SK-N-SH (cell line): ENCODE results near the gene RAB34. TPM values are rescaled to one million over a fixed set of nuclear protein-coding genes. Genes with fewer than 3 reads are reported as not detected.

Source experiments
- CTCF ChIA-PET: fragments of 300-600, 350-600 bp; formaldehyde crosslinking; extraction: SDS; loops from one replicate; lab custom pipeline; 2021; lab: Yijun Ruan, JAX
- POLR2A ChIA-PET: fragments of 350-600 bp; sonication (Branson Sonifier 250); formaldehyde crosslinking; extraction: SDS; loops from one replicate; lab custom pipeline; 2020; ENCODE audit warnings: antibody characterized with exemption, inconsistent platforms; lab: Yijun Ruan, JAX
- DNase-seq: peaks from one replicate; pipeline ENCODE4 v3.0.0; 2012
- H2AFZ ChIP-seq: fragments of 200-600 bp; sonication (generic); 2 replicates; pipeline ENCODE4 v1.8.1; 2016; ENCODE audit warnings: antibody characterized with exemption, mild to moderate bottlenecking, low read depth
- H3F3A ChIP-seq: fragments of 200-600 bp; sonication (generic); replicated peaks from 2 replicates; pipeline ENCODE3; 2016; ENCODE audit warnings: antibody characterized with exemption, mild to moderate bottlenecking; ENCODE audit not compliant: insufficient read depth
- H3K27ac ChIP-seq, 2 experiments: fragments of 200-500 bp in 1 of 2; fragments of 200-600 bp in 1 of 2; sonication (Bioruptor generic) in 1 of 2; sonication (generic), shearing (Covaris generic) in 1 of 2; 2 replicates each; pipeline versions ENCODE4 v1.5.1 to v1.6.1; 2014 to 2016; ENCODE audit warnings: low read depth in 2 of 2, inconsistent platforms in 1 of 2, low read length in 1 of 2, mild to moderate bottlenecking in 1 of 2, mixed read lengths in 1 of 2
- H3K27me3 ChIP-seq: fragments of 200-600 bp; sonication (generic), shearing (Covaris generic); 2 replicates; pipeline ENCODE4 v1.6.1; 2016; ENCODE audit warnings: mixed run types; ENCODE audit not compliant: insufficient read depth
- H3K36me3 ChIP-seq, 2 experiments: fragments of 200-500 bp in 1 of 2; fragments of 200-600 bp in 1 of 2; sonication (Bioruptor generic) in 1 of 2; sonication (generic) in 1 of 2; replicated peaks in 1 of 2; 2 replicates each; pipeline versions ENCODE3 to v1.5.1; 2014 to 2016; ENCODE audit warnings: low read length in 1 of 2, mild to moderate bottlenecking in 1 of 2; ENCODE audit not compliant: insufficient read depth in 2 of 2, control insufficient read depth in 1 of 2
- H3K4me1 ChIP-seq, 2 experiments: fragments of 200-500 bp in 1 of 2; fragments of 200-600 bp in 1 of 2; sonication (Bioruptor generic) in 1 of 2; sonication (generic), shearing (Covaris generic) in 1 of 2; 2 replicates each; pipeline versions ENCODE4 v1.5.1 to v1.6.1; 2014 to 2016; ENCODE audit warnings: low read depth in 1 of 2, low read length in 1 of 2, mixed run types in 1 of 2; ENCODE audit not compliant: insufficient read depth in 2 of 2, control insufficient read depth in 1 of 2
- H3K4me2 ChIP-seq: fragments of 200-600 bp; sonication (generic), shearing (Covaris generic); 2 replicates; pipeline ENCODE4 v1.6.1; 2017; ENCODE audit warnings: mixed run types
- H3K4me3 ChIP-seq, 2 experiments: fragments of 200-500 bp in 1 of 2; fragments of 200-600 bp in 1 of 2; sonication (Bioruptor generic) in 1 of 2; sonication (generic), shearing (Covaris generic) in 1 of 2; 2 replicates each; pipeline versions ENCODE4 v1.5.1 to v1.8.1; 2014 to 2016; ENCODE audit warnings: low read depth in 2 of 2, inconsistent platforms in 1 of 2, low read length in 1 of 2, mild to moderate bottlenecking in 1 of 2, mixed read lengths in 1 of 2, moderate library complexity in 1 of 2
- H3K79me2 ChIP-seq: fragments of 200-600 bp; sonication (generic); 2 replicates; pipeline ENCODE4 v1.8.1; 2017; ENCODE audit warnings: mild to moderate bottlenecking; ENCODE audit not compliant: insufficient read depth
- H3K9ac ChIP-seq: fragments of 200-600 bp; sonication (generic); 2 replicates; pipeline ENCODE4 v1.6.1; 2017; ENCODE audit warnings: mixed run types
- H3K9me2 ChIP-seq: fragments of 200-600 bp; sonication (generic); 2 replicates; pipeline ENCODE4 v1.6.1; 2017; ENCODE audit warnings: mixed run types
- H3K9me3 ChIP-seq: fragments of 200-600 bp; sonication (generic); 2 replicates; pipeline ENCODE4 v1.6.1; 2017; ENCODE audit warnings: mixed run types, mild to moderate bottlenecking, moderate library complexity
- H4K20me1 ChIP-seq: fragments of 200-600 bp; sonication (generic); 2 replicates; pipeline ENCODE4 v1.6.1; 2017; ENCODE audit warnings: mild to moderate bottlenecking, mixed run types; ENCODE audit not compliant: insufficient read depth
- EP300 ChIP-seq, 2 experiments: IDR thresholded peaks; 2 replicates each; pipeline versions ENCODE4 v1.4.0 to v1.6.1; 2012; ENCODE audit warnings: borderline replicate concordance in 1 of 2, low read depth in 1 of 2, low read length in 1 of 2
- FOXJ3 ChIP-seq: sonication (generic); formaldehyde crosslinking; IDR thresholded peaks from 2 replicates; pipeline ENCODE4 v1.5.1; 2020; ENCODE audit warnings: mild to moderate bottlenecking, missing genetic modification reagents
- FOXM1 ChIP-seq: IDR thresholded peaks from 2 replicates; pipeline ENCODE4 v1.4.0; 2012; ENCODE audit warnings: low read depth, mild to moderate bottlenecking
- GABPA ChIP-seq: IDR thresholded peaks from 2 replicates; pipeline ENCODE4 v1.4.0; 2012; ENCODE audit warnings: low read depth, mild to moderate bottlenecking
- GATA2 ChIP-seq: sonication (generic); formaldehyde crosslinking; IDR thresholded peaks from 2 replicates; pipeline ENCODE4 v1.5.0; 2020; ENCODE audit warnings: mild to moderate bottlenecking, missing genetic modification reagents
- JUND ChIP-seq: IDR thresholded peaks from 2 replicates; pipeline ENCODE4 v1.4.0; 2012
- NFIC ChIP-seq: IDR thresholded peaks from 2 replicates; pipeline ENCODE4 v1.4.0; 2012; ENCODE audit warnings: borderline replicate concordance
- RAD21 ChIP-seq: IDR thresholded peaks from 2 replicates; pipeline ENCODE4 v1.6.1; 2012; ENCODE audit warnings: mild to moderate bottlenecking, low read length
- RCOR1 ChIP-seq: fragments of 150-350 bp; IDR thresholded peaks from 2 replicates; pipeline ENCODE4 v1.6.1; 2017; ENCODE audit warnings: antibody characterized with exemption, low read length
- RFX5 ChIP-seq: IDR thresholded peaks from 2 replicates; pipeline ENCODE4 v1.6.1; 2012; ENCODE audit warnings: mild to moderate bottlenecking, improper control_type of control experiment, low read length
- SIN3A ChIP-seq: IDR thresholded peaks from 2 replicates; pipeline ENCODE4 v1.6.1; 2012; ENCODE audit warnings: low read depth, mild to moderate bottlenecking, low read length, moderate library complexity, borderline replicate concordance
- TCF12 ChIP-seq: IDR thresholded peaks from 2 replicates; pipeline ENCODE4 v1.4.0; 2012
- YY1 ChIP-seq: IDR thresholded peaks from 2 replicates; pipeline ENCODE4 v1.4.0; 2012; ENCODE audit warnings: low read depth, mild to moderate bottlenecking
- WGBS: methylation state at CpG from one replicate; pipeline ENCODE4 v1.1.6; 2017; ENCODE audit warnings: low lambda C conversion rate; 5-methylcytosine and 5-hydroxymethylcytosine counted together
- polyA plus RNA-seq, 3 experiments: library from polyadenylated mRNA; depleted of rRNA; stranded (reverse); fragments of >200 nt; gene quantifications; 2 replicates each; pipeline ENCODE4 v1.2.3, GENCODE V29; 2012
- TF ChIP-seq, protein P1 (sequence below): IDR thresholded peaks from 2 replicates; pipeline ENCODE4 v1.4.0; 2012; ENCODE audit warnings: low read depth, borderline replicate concordance
- TF ChIP-seq, protein P2 (sequence below): IDR thresholded peaks from 2 replicates; pipeline ENCODE4; 2012
- TF ChIP-seq, protein P3 (sequence below): fragments of 150-350 bp; IDR thresholded peaks from 2 replicates; pipeline ENCODE4 v1.6.1; 2016; ENCODE audit warnings: mild to moderate bottlenecking, low read depth, low read length
- TF ChIP-seq, protein P4 (sequence below): IDR thresholded peaks from 2 replicates; pipeline ENCODE4 v1.4.0; 2012; ENCODE audit warnings: low read depth, borderline replicate concordance
- TF ChIP-seq, protein P5 (sequence below): IDR thresholded peaks from 2 replicates; pipeline ENCODE4 v1.4.0; 2012; ENCODE audit warnings: low read depth
- TF ChIP-seq, protein P6 (sequence below): fragments of 150-350 bp; IDR thresholded peaks from 2 replicates; pipeline ENCODE4 v1.6.1; 2017; ENCODE audit warnings: antibody characterized with exemption, low read length, low read depth, borderline replicate concordance
- TF ChIP-seq, protein P7 (sequence below): fragments of 200-600 bp; sonication (generic); IDR thresholded peaks from 2 replicates; pipeline ENCODE4 v1.6.1; 2017; ENCODE audit warnings: antibody characterized with exemption, mild to moderate bottlenecking, moderate library complexity

The RAB34 gene
- polyA plus RNA-seq, 1 of the 3 experiments (the other 2 are of a cell fraction): 0.18 TPM

DNA sequence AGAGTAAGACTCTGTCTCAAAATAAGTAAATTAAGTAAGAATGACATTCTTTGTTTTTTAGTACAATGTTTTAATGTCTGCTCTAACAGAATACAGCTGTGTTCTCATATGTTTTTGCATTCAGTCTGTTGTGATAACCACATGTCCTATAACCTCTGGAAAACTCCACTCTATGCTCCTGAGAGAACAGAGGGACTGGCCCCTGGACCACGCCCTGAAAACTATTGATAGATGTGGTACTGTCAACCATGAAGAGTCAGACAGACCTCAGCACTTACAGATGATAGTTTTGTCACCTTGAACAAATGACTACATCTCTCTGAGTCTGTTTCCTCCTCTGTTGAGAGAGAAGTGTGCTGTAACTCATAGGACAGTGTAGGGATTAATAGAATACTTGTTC, 47.8 kb downstream of the RAB34 start:
- ChIA-PET POLR2A (no interaction called here), CTCF (no interaction called here)
- Histone ChIP-seq H4K20me1 (peaks cover 38% of the 10 kb centered on the region), H3K27me3 (no peaks in the 10 kb centered on the region), H3K79me2 (peaks cover 60% of the 10 kb centered on the region), H2AFZ (no peak overlapping the region), H3K9me3 (no peaks in the 10 kb centered on the region), H3K4me1 (peaks cover 0 to 3% of the 10 kb centered on the region in 2 experiments; a peak in 1 of 4 replicates), H3F3A (no peaks in the 10 kb centered on the region), H3K9ac (no peak overlapping the region), H3K36me3 (peaks cover 58 to 61% of the 10 kb centered on the region in 2 experiments), H3K27ac (no peak overlapping the region), H3K9me2 (no peaks in the 10 kb centered on the region), H3K4me2 (no peak overlapping the region), H3K4me3 (no peak overlapping the region)
- no peak for DNase-seq
- TF ChIP-seq SIN3A (no peak), RCOR1 (no peak), EP300 (IDR thresholded peaks at IDR 0.05; ENCODE audit: borderline replicate concordance in 1 of 2, low read depth in 1 of 2, low read length in 1 of 2) (no peak), RFX5 (no peak), JUND (no peak), FOXM1 (no peak), NFIC (no peak), GABPA (no peak), TCF12 (no peak), GATA2 (CRISPR knock-in tag) (no peak), RAD21 (no peak), FOXJ3 (CRISPR knock-in tag) (no peak), YY1 (no peak)
- TF ChIP-seq, protein P1, sequence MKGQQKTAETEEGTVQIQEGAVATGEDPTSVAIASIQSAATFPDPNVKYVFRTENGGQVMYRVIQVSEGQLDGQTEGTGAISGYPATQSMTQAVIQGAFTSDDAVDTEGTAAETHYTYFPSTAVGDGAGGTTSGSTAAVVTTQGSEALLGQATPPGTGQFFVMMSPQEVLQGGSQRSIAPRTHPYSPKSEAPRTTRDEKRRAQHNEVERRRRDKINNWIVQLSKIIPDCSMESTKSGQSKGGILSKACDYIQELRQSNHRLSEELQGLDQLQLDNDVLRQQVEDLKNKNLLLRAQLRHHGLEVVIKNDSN: no peak
- TF ChIP-seq, protein P2, sequence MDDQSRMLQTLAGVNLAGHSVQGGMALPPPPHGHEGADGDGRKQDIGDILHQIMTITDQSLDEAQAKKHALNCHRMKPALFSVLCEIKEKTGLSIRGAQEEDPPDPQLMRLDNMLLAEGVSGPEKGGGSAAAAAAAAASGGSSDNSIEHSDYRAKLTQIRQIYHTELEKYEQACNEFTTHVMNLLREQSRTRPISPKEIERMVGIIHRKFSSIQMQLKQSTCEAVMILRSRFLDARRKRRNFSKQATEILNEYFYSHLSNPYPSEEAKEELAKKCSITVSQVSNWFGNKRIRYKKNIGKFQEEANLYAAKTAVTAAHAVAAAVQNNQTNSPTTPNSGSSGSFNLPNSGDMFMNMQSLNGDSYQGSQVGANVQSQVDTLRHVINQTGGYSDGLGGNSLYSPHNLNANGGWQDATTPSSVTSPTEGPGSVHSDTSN: no peak
- TF ChIP-seq, protein P3, sequence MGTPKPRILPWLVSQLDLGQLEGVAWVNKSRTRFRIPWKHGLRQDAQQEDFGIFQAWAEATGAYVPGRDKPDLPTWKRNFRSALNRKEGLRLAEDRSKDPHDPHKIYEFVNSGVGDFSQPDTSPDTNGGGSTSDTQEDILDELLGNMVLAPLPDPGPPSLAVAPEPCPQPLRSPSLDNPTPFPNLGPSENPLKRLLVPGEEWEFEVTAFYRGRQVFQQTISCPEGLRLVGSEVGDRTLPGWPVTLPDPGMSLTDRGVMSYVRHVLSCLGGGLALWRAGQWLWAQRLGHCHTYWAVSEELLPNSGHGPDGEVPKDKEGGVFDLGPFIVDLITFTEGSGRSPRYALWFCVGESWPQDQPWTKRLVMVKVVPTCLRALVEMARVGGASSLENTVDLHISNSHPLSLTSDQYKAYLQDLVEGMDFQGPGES: no peak
- TF ChIP-seq, protein P4, sequence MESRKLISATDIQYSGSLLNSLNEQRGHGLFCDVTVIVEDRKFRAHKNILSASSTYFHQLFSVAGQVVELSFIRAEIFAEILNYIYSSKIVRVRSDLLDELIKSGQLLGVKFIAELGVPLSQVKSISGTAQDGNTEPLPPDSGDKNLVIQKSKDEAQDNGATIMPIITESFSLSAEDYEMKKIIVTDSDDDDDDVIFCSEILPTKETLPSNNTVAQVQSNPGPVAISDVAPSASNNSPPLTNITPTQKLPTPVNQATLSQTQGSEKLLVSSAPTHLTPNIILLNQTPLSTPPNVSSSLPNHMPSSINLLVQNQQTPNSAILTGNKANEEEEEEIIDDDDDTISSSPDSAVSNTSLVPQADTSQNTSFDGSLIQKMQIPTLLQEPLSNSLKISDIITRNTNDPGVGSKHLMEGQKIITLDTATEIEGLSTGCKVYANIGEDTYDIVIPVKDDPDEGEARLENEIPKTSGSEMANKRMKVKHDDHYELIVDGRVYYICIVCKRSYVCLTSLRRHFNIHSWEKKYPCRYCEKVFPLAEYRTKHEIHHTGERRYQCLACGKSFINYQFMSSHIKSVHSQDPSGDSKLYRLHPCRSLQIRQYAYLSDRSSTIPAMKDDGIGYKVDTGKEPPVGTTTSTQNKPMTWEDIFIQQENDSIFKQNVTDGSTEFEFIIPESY: no peak
- TF ChIP-seq, protein P5, sequence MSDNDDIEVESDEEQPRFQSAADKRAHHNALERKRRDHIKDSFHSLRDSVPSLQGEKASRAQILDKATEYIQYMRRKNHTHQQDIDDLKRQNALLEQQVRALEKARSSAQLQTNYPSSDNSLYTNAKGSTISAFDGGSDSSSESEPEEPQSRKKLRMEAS: no peak
- TF ChIP-seq, protein P6, sequence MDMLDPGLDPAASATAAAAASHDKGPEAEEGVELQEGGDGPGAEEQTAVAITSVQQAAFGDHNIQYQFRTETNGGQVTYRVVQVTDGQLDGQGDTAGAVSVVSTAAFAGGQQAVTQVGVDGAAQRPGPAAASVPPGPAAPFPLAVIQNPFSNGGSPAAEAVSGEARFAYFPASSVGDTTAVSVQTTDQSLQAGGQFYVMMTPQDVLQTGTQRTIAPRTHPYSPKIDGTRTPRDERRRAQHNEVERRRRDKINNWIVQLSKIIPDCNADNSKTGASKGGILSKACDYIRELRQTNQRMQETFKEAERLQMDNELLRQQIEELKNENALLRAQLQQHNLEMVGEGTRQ: no peak
- TF ChIP-seq, protein P7, sequence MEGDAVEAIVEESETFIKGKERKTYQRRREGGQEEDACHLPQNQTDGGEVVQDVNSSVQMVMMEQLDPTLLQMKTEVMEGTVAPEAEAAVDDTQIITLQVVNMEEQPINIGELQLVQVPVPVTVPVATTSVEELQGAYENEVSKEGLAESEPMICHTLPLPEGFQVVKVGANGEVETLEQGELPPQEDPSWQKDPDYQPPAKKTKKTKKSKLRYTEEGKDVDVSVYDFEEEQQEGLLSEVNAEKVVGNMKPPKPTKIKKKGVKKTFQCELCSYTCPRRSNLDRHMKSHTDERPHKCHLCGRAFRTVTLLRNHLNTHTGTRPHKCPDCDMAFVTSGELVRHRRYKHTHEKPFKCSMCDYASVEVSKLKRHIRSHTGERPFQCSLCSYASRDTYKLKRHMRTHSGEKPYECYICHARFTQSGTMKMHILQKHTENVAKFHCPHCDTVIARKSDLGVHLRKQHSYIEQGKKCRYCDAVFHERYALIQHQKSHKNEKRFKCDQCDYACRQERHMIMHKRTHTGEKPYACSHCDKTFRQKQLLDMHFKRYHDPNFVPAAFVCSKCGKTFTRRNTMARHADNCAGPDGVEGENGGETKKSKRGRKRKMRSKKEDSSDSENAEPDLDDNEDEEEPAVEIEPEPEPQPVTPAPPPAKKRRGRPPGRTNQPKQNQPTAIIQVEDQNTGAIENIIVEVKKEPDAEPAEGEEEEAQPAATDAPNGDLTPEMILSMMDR: no peak
- 94% methylated on average over 1 of the region's 1 CpG for WGBS
